Transverse colon (tissue), 4 donors: Measurements from ENCODE around the gene CLEC4F.

Source experiments
- CTCF ChIP-seq, 5 experiments: fragments of 200-600 bp in 3 of 5; fragments of 450-650 bp in 2 of 5; sonication (generic) in 3 of 5; IDR thresholded peaks; 1 replicate in 2 of 5; 2 replicates in 3 of 5; pipeline ENCODE4 v1.5.1; 2016 to 2017; ENCODE audit warnings: antibody characterized with exemption in 5 of 5, inconsistent platforms in 3 of 5, mild to moderate bottlenecking in 2 of 5, moderate library complexity in 1 of 5
- EP300 ChIP-seq: sonication (generic); formaldehyde crosslinking; IDR thresholded peaks from one replicate; pipeline ENCODE4 v1.6.1; 2017; ENCODE audit warnings: antibody characterized with exemption, low read depth
- POLR2A ChIP-seq: fragments of 450-650 bp; IDR thresholded peaks from one replicate; pipeline ENCODE4 v1.6.1; 2016; ENCODE audit warnings: antibody characterized with exemption, mild to moderate bottlenecking, moderate library complexity
- POLR2AphosphoS5 ChIP-seq, 3 donors: sonication (generic); formaldehyde crosslinking; IDR thresholded peaks; one replicate each; pipeline ENCODE4 v1.6.1; 2016; ENCODE audit warnings: antibody characterized with exemption in 3 of 3

GRCh38 chr2:70861777-70862625 lies 41.6 kb upstream of the CLEC4F start:
- TF ChIP-seq CTCF (IDR thresholded peaks at IDR 0.05) (peak; percentile 73 to 98 (median 88)), EP300 (no peak), POLR2AphosphoS5 (IDR thresholded peaks at IDR 0.05) (no peak), POLR2A (no peak)
